GM21526 (cell line): Measurements from ENCODE around the gene ANKRD33B.
"Not testable (repeated sequence)": the region's sequence is repeated elsewhere in the genome, so short reads cannot be mapped to it uniquely, and the experiment has no call there.

Source experiments
- ATAC-seq: cut with Tn5 transposase; IDR thresholded peaks from one replicate; pipeline ENCODE4 v1.9.1; 2021; ENCODE audit warnings: moderate library complexity; ENCODE audit not compliant: unreplicated experiment, low FRiP score

The ANKRD33B gene

GRCh38 chr5:10556289-10556807 lies 7.5 kb upstream of the ANKRD33B start:
- no peak for ATAC-seq

DNA sequence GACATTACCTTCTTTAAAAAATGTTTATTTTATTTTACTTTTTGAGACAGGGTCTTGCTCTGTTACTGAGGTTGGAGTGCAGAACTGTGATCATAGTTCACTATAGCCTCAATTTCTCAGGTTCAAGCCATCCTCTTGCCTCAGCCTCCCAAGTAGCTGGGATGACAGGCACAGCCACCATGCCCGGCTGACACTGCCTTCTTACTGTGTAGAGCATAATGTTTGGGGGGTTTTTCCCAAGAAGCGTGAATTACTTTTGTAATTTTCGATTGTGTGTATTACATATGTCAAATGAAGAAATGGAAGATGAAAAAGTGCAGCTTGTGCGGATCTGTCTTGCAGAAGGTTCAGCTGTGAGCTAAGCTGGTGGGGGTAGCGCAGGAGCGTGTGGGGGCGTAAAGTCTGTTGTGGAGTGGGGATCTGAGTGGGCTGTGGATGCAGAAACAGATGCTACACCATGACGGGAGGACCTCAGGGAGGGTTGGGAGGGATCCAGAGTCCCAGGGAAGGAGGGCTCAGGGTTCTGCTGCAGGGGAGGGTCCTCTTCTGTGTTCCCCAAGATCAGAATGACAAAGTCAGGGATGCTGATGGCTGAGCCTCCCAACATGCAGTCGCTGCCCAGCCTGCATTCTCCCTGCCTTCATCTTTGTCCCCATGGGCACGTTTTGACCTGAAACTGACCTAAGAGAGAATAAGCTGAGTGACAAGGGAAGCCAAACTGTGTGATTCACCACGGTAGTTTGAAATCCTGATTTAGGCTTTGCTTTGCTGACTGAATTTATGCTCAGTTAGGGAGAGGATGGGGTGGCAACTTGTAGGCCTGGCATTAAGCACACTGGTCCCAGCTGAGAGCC lies 6.8 kb upstream of the ANKRD33B start:
- ATAC-seq: no peak

DNA sequence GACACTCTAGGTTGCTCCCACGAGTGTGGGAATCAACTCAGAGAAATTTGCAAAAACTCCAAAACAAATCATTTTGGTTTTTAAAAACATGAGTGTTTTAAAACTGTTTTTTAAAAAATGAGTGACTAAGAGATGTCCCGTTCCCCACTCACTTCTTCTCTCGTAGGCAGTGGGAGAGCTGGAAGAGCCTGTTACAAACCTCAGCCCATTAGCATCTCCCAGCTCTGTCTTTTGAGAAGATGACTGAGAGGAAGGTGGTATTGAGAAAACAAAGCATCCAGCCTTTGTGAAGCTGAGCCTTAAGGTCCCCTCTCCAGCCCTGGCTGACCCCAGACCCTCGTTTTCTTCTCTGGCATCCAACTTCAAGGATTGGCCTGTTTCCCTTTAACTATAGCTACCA lies 4.7 kb upstream of the ANKRD33B start:
- no peak for ATAC-seq

DNA sequence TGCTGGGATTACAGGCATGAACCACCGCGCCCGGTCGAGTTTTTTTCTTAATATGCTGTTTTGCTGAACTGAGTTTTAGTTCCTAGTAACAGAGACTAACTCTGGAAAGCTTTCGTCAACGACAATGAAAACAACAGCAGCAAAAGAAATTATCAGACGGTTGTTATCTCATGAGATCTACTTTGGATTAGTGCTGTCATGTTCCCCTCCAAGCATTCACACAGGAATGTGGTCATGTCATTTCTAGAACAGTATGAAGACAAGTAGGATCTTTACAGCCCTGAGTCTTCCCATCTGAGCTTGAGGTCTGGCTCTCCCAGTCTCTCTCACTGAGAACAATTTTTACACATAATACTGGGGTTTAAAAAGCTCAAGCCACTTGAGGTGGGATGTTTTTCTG lies 4.0 kb upstream of the ANKRD33B start:
- no peak for ATAC-seq

GRCh38 chr5:10562201-10563109 lies 1.4 kb upstream of the ANKRD33B start:
- peak; percentile 32 for ATAC-seq

GRCh38 chr5:10563110-10563944 lies 543 bp upstream of the ANKRD33B start:
- peak; percentile 19 for ATAC-seq

GRCh38 chr5:10564838-10565784 lies 1.2 kb downstream of the ANKRD33B start:
- ATAC-seq: no peak

- no peak for ATAC-seq
These were observed 2.1 kb downstream of the ANKRD33B start for GRCh38 chr5:10565785-10566542.

DNA sequence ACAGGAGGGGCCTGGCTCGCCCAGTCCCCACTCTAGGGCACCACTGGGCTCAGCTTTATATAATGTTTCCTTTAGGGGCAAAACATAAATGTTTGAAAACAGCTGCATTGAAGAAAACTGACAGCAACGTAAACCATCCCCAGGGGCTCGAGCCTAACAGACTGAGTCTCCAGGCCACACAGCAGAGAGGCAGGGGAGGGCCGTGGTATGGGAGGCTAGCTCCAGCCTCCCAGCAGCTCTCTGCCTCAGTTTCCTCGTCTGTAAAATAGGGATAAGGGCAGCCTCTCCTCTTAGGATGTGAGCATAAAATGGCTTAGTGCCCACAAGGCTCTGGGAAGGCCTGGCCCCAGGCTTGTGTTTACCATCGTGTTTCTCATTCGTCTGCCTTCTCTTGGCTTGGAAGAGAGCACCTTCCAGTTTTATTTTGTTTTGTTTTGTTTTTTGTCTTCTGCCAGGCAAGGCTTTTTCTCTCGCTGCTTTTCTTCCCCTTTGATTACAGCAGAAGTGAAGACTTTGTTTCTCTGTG lies 2.7 kb downstream of the ANKRD33B start:
- no peak for ATAC-seq

GRCh38 chr5:10567121-10567591 lies 3.3 kb downstream of the ANKRD33B start:
- no peak for ATAC-seq

GRCh38 chr5:10567781-10568321 lies 4.0 kb downstream of the ANKRD33B start:
- no peak for ATAC-seq

DNA sequence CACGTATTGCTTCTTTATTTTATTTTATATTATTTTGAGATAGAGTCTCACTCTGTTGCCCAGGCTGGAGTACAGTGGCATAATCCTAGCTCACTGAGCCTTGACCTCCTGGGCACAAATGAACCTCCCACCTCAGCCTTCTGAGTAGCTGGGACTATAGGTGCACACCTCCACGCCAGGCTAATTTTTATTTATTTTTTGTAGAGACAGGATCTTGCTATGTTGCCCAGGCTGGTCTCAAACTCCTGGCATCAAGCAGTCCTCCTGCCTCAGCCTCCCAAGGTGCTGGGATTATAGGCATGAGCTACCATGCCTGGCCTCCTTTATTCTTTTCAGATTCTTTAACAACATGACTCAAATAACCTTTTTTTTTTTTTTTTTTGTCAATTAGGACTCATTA lies 6.7 kb downstream of the ANKRD33B start:
- not testable (repeated sequence) for ATAC-seq

DNA sequence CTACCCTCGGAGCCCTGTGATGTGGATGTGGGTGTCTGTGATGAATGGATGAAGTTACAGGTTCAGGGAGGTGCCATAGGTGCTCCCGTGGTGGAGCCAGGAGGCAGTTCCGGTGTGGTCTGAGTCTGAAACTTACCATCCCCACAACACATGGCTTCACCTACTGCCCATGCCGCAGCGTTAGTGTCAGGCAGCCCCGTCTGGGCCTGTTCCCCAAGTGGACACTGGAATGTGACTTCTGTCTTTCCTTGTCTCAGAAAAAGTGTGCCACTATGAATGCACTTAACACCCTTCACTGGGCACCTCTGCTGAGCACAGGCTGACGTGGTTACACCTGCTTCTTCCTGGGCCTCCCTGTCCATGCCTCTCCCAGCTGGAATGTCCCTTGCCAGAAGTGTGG lies 8.6 kb downstream of the ANKRD33B start:
- no peak for ATAC-seq

DNA sequence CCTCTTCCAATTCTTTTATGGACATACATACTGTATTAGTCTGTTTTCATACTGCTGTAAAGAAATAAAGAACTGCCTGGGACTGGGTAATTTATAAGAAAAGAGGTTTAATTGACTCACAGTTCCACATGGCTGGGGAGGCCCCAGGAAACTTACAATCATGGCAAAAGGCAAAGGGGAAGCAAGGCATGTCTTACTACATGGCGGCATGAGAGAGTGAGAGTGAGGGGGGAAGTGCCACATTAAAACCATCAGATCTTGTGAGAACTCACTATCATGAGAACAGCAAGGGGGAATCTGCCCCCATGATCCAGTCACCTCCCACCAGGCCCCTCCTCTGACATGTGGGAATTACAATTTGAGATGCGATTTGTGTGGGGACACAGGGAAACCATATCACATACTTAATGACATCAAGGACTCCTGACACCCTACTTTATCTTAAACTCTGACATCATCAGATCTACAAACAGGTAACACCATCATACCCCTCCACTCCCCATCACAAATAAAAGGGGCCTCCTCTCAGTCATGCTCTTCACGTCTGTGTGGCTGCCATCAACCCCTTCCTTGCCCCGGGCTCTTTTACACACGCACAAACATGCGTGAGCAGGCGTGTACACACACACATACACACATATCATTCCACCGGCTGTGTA lies 9.7 kb downstream of the ANKRD33B start:
- ATAC-seq: no peak

DNA sequence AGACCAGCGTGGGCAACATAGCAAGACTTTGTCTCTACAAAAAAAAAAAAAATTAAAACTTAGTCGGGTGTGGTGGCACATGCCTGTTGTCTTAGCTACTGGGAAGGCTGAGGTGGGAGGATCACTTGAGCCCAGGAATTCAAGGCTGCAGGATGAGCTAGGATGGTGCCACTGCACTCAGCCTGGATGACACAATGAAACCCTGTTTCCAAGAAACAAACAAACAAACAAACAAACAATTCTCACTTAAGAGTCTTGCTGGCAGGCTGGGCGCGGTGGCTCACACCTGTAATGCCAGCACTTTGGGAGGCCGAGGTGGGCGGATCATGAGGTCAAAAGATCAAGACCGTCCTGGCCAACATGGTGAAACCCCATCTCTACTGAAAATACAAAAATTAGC lies 11.0 kb downstream of the ANKRD33B start:
- not testable (repeated sequence) for ATAC-seq

DNA sequence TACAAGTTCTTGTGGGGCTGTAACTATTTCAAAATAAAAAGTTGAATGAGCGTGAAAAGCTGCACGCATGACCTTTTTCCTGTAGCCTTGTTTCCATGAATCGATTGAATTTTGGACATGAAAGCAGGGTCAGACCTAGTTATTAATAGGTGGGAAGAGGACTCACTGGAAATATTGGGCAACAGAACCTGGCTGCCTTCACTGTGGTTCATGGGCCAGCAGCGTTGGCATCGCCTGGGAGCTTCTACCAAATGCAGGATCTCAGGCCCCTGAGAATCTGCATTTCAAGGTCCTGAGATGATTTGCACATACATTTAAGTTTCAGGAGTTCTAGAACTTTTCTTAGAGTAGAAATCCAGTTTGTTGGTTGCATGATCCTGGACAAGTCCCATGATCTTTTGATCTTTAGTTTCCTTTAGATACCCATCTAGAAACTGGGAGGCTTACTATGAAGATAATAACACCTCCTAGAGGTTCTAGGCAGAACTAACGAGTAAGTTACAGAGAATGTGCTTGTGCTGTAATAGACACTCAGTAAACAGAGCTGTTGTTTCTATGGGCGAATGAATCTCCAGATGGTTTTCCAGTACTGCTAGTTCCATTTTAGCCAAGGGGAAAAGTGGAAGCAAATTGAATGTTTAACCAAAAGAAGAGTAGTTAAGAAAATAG lies 12.4 kb downstream of the ANKRD33B start:
- ATAC-seq: no peak

GRCh38 chr5:10576790-10577189 lies 12.9 kb downstream of the ANKRD33B start:
- ATAC-seq: no peak
